Esophagus (tissue), 2 donors: Measurements from ENCODE around the gene ADGRA1. TPM values are rescaled to one million over a fixed set of nuclear protein-coding genes. Genes with fewer than 3 reads are reported as not detected.

Source experiments
- H3K27ac ChIP-seq, 2 donors: one replicate each; pipeline ENCODE4 v1.5.1; 2013; ENCODE audit warnings: low read depth in 2 of 2, mild to moderate bottlenecking in 2 of 2, inconsistent platforms in 1 of 2, low read length in 1 of 2, moderate library complexity in 1 of 2
- H3K27me3 ChIP-seq, 2 donors: one replicate each; pipeline ENCODE4 v1.6.1; 2013; ENCODE audit warnings: low read length in 2 of 2, control low read depth in 1 of 2, mild to moderate bottlenecking in 1 of 2; ENCODE audit not compliant: insufficient read depth in 2 of 2, control insufficient read depth in 1 of 2
- H3K36me3 ChIP-seq, 2 donors: one replicate each; pipeline ENCODE4 v1.6.1; 2013; ENCODE audit warnings: low read length in 1 of 2; ENCODE audit not compliant: control insufficient read depth in 2 of 2, insufficient read depth in 2 of 2
- H3K4me1 ChIP-seq, 2 donors: one replicate each; pipeline ENCODE4 v1.6.1; 2013; ENCODE audit warnings: low read length in 1 of 2; ENCODE audit not compliant: control insufficient read depth in 2 of 2, insufficient read depth in 2 of 2
- H3K4me3 ChIP-seq, 2 donors: one replicate each; pipeline ENCODE4 v1.5.1; 2013; ENCODE audit warnings: low read length in 2 of 2, mild to moderate bottlenecking in 2 of 2, low read depth in 1 of 2, moderate library complexity in 1 of 2
- H3K9me3 ChIP-seq, 2 donors: one replicate each; pipeline ENCODE4 v1.6.1; 2013; ENCODE audit warnings: mild to moderate bottlenecking in 2 of 2, low read depth in 1 of 2, low read length in 1 of 2, moderate library complexity in 1 of 2; ENCODE audit not compliant: control insufficient read depth in 2 of 2, insufficient read depth in 1 of 2
- WGBS, 2 donors: extraction: QIAGEN DNeasy Blood & Tissue Kit; methylation state at CpG; one replicate each; pipeline ENCODE4 v1.1.7; 2013; 5-methylcytosine and 5-hydroxymethylcytosine counted together
- polyA plus RNA-seq, 2 donors: library from polyadenylated mRNA; stranded (reverse); fragments of 200-250 nt; gene quantifications; one replicate each; pipeline ENCODE4 v1.2.3, GENCODE V29; 2013
- donor health status: healthy with polysubstance abuse.
- donor health status: Bipolar disorder and iron deficiency.

Gene ADGRA1
- polyA plus RNA-seq, 2 donors = 0.01 to 0.04 TPM

DNA sequence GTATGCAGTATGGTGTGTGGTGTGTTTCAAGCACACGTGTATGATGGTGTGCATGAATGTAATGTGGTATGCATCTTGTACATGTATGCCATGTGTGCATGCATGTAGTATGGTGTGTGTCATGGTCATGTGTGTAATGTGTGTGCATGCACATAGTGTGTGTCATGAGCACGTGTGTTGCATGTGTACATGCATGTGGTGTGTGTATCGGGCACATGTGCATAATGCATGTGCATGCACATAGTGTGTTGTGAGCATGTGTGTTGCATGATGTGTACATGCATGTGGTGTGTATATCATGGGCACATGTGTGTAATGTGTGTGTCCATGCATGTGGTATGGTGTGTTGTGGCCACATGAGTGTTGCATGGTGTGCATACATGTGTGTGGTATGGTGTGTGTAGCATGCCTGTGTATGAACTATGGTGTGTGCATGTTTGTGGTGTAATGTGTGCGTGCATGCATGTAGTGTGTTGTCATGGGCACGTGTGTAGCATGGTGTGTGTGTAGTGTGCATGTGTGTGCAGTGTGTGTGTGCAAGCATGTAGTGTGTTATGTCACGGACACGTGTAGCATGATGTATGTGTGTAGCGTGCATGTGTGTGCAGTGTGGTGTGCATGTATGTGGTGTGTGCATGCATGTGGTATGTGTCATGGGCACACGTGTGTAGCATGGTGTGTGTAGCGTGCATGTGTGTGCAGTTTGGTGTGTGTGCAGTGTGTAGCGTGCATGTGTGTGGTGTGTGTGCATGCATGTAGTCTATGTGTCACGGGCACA, 89.8 kb downstream of the ADGRA1 start:
- Histone ChIP-seq H3K4me1 (peaks cover 2 to 4% of the 10 kb centered on the region in 2 donors), H3K36me3 (no peaks in the 10 kb centered on the region), H3K9me3 (peaks cover 0 to 12% of the 10 kb centered on the region in 2 donors), H3K27ac (no peak overlapping the region), H3K27me3 (no peaks in the 10 kb centered on the region), H3K4me3 (no peak overlapping the region)
- WGBS, 2 donors = 91 to 96% methylated on average over 12 of the region's 12 CpGs

DNA sequence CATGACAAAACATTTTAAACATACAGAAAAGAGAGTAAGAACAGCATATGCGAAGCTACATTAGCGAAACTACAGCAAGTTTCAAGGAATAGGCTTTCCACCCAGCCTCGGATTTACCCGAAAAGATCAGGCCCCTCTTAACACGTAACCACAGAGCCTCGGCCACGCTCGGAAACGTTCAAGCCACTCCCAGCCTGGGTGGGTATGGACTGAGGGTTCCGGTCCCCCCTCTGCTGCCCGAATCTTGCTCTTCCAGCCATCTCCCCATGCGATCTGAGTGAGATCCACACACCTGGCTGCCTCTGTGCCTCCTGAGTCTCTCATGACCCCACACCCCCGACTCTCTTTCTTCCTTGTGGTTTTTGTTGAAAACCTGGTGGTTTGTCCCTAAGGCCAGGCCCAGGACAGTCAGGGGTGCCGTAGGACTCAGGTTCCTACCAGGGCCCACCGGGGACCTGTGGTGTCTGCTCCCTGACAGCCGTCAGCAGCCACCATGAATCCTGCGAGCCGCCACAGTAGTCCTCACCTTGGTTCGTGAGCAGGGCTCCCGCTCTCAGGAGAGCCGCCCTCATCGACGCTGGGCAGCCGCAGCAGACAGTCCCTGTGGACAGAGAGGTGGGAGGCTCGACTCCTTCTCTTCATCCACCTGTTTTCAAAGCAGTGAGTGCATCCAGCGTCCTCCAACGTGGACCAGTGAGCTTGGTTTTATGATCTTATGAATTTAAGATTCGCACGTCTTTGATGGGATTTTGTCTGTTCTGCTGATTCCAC, 90.8 kb downstream of the ADGRA1 start:
- H3K4me3 ChIP-seq = no peak overlapping the region
- no peak overlapping the region for H3K27ac ChIP-seq
- H3K4me1 ChIP-seq = peaks cover 2 to 4% of the 10 kb centered on the region in 2 donors
- peaks cover 0 to 12% of the 10 kb centered on the region in 2 donors for H3K9me3 ChIP-seq
- no peaks in the 10 kb centered on the region for H3K36me3 ChIP-seq
- WGBS, 2 donors = 92 to 93% methylated on average over 29 of the region's 29 CpGs
- H3K27me3 ChIP-seq = no peaks in the 10 kb centered on the region

DNA sequence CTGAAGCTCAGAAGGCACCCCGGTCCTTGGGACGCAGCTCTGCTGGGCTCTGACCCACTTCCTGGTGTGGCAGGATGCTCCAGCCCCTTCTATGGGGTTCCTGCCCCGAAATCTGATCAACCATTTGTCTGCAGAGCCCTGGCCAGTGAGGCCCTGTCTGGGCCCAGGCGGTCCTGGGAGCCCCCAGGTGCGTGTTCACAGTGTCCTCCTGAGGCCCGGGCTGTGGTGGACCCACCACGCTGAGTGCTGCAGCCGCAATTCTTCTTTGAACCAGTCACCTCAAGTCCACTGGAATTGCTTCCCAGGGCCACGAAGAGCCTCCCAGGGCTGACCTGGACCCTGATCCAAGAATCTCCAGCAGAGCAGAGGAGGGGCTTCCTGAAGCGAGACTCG, 91.4 kb downstream of the ADGRA1 start:
- H3K27ac ChIP-seq = no peak overlapping the region
- H3K4me3 ChIP-seq = no peak overlapping the region
- H3K4me1 ChIP-seq = peaks cover 2 to 4% of the 10 kb centered on the region in 2 donors
- no peaks in the 10 kb centered on the region for H3K36me3 ChIP-seq
- H3K9me3 ChIP-seq = peaks cover 0 to 14% of the 10 kb centered on the region in 2 donors
- H3K27me3 ChIP-seq = no peaks in the 10 kb centered on the region
- 79 to 82% methylated on average over 11 of the region's 11 CpGs for WGBS, 2 donors

DNA sequence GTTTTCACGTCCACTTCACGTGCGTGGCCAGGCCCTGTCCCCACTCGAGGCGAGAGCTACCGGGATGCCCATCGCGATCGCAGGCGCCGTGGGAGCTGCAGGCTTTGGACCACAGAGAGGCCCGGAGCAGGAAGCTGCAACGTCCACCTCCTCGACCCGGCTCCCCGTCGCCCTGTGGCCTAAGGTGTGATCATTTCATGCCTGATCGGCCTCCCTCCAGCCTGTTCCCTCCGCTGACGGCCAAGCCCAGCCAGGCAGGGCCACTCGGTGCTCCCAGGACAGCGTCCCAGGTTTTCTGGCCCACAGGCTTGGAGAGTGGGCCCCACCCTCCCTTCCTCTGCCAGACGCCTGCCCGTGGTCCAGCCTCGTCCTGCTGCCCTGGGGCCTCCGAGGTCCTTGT, 91.9 kb downstream of the ADGRA1 start:
- Histone ChIP-seq H3K4me1 (peaks cover 2 to 4% of the 10 kb centered on the region in 2 donors), H3K9me3 (peaks cover 0 to 19% of the 10 kb centered on the region in 2 donors), H3K36me3 (no peaks in the 10 kb centered on the region), H3K27me3 (no peaks in the 10 kb centered on the region), H3K4me3 (no peak overlapping the region), H3K27ac (no peak overlapping the region)
- 84% methylated on average over 26 of the region's 26 CpGs for WGBS, 2 donors

DNA sequence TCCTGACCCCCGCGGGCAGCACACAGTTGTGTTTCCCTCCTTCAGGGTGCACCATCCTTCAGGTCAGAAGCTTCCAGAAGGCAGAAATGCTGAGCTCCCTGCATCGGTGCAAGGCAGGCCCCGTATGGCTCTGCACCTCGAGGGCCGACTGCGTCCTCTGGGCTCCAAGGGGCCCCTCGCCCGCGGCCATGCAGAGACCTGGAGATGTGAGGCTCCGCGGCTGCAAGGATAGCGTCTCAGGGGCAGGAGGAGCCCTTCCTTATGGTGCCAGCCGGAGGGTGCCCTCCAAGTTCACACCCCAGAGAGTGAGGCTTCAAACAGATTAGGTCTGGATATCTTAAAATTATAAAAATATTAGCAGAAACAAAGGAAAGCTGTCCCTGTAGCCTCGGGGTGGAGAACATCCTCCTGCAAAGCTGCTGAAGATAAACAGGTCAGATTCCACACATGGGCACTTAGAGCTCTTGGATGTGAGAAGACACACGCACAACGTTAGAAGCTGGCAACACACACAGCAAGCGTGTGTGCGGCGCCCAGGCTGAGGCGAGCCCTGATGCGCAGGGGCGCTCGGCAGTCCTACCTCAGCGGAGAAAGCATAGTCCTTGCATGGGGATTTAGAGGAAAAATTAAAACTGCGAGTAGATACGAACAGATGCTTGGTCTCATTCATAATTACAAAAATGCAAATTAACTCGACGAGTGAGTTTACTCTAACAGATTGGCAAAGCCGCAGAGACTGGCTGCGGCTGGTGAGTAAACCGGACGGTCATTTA, 92.7 kb downstream of the ADGRA1 start:
- H3K9me3 ChIP-seq = peaks cover 0 to 20% of the 10 kb centered on the region in 2 donors
- WGBS, 2 donors = 85 to 89% methylated on average over 33 of the region's 33 CpGs
- no peak overlapping the region for H3K4me3 ChIP-seq
- H3K27ac ChIP-seq = no peak overlapping the region
- no peaks in the 10 kb centered on the region for H3K27me3 ChIP-seq
- H3K4me1 ChIP-seq = peaks cover 2 to 4% of the 10 kb centered on the region in 2 donors
- no peaks in the 10 kb centered on the region for H3K36me3 ChIP-seq

DNA sequence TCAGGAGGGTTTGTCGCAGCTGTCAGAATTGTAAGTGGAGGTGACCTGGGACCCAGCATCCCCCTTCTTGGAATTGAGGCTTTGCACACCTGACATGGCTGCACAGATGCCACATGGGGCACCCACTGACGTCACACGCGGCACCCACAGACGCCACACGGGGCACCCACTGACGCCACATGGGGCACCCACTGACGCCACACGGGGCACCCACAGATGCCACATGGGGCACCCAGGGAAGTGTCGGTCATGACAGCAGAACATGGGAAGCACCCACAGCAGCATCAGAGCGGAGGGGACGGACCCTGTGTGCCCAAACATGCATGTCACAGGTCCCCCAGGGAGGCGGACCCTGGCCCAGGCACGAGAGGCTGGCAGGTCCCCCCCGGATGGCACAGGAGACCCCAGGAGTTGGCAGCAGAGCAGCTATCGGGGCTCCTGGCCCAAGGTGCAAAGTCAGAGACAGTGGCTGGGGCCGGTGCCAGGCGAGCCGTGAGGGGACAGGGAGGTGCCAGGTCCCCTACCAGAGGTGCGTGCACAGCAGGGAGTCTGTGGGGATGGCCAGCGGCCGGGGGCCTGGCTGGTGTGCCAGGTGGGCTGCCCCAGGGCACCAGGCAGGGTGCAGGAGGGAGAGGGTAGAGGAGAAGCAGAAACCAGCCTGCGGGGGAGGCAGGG, 93.4 kb downstream of the ADGRA1 start:
- 86 to 87% methylated on average over 23 of the region's 23 CpGs for WGBS, 2 donors
- Histone ChIP-seq H3K4me1 (peaks cover 2 to 4% of the 10 kb centered on the region in 2 donors), H3K9me3 (peaks cover 0 to 20% of the 10 kb centered on the region in 2 donors), H3K27ac (no peak overlapping the region), H3K36me3 (no peaks in the 10 kb centered on the region), H3K4me3 (no peak overlapping the region), H3K27me3 (no peaks in the 10 kb centered on the region)

Other genes starting within 250 kb of the ADGRA1 start
- gene CFAP46, start 145.4 kb upstream of the ADGRA1 start, polyA plus RNA-seq = under 1 TPM; 0.40 to 0.73 TPM
- under 1 TPM; 0.16 to 0.39 TPM for gene KNDC1, start 72.3 kb downstream of the ADGRA1 start, polyA plus RNA-seq
- gene UTF1, start 142.3 kb downstream of the ADGRA1 start, polyA plus RNA-seq = not detected
- gene VENTX, start 149.9 kb downstream of the ADGRA1 start, polyA plus RNA-seq = under 1 TPM; 0.12 to 0.37 TPM
- gene ADAM8, start 188.9 kb downstream of the ADGRA1 start, polyA plus RNA-seq = 1 to 10 TPM; 2.4 to 2.6 TPM
- 10 to 100 TPM; 25.5 to 49.3 TPM for gene TUBGCP2, start 220.9 kb downstream of the ADGRA1 start, polyA plus RNA-seq
- gene ZNF511, start 221.0 kb downstream of the ADGRA1 start, polyA plus RNA-seq = 10 to 100 TPM; 28.4 to 41.7 TPM
- gene CALY, start 249.0 kb downstream of the ADGRA1 start, polyA plus RNA-seq = under 1 TPM; 0.05 to 0.12 TPM